Neutrophil (primary cell): Measurements from ENCODE around the gene VMAC.

Source experiments
- H3K27ac ChIP-seq: fragments of 200-600 bp; sonication (generic); 2 replicates; pipeline ENCODE4 v1.5.1; 2016; ENCODE audit warnings: mild to moderate bottlenecking, moderate library complexity
- H3K27me3 ChIP-seq: fragments of 200-600 bp; sonication (generic); 2 replicates; pipeline ENCODE4 v1.6.0; 2016; ENCODE audit warnings: mild to moderate bottlenecking
- H3K36me3 ChIP-seq: fragments of 200-600 bp; sonication (generic); 2 replicates; pipeline ENCODE4 v1.5.1; 2017
- H3K4me1 ChIP-seq, 2 experiments: fragments of 200-600 bp in 1 of 2; sonication (generic) in 1 of 2; 1 replicate in 1 of 2; 2 replicates in 1 of 2; pipeline versions ENCODE4 v1.5.1 to v1.6.1; 2013 to 2016; ENCODE audit warnings: low read depth in 1 of 2, low read length in 1 of 2, mild to moderate bottlenecking in 1 of 2, moderate library complexity in 1 of 2; ENCODE audit not compliant: control insufficient read depth in 1 of 2, insufficient read depth in 1 of 2
- H3K4me3 ChIP-seq, 2 experiments: fragments of 200-600 bp in 1 of 2; sonication (generic) in 1 of 2; 1 replicate in 1 of 2; 2 replicates in 1 of 2; pipeline ENCODE4 v1.5.1; 2013 to 2016; ENCODE audit warnings: low read depth in 1 of 2, low read length in 1 of 2, mild to moderate bottlenecking in 1 of 2, moderate library complexity in 1 of 2
- H3K9me3 ChIP-seq: fragments of 200-600 bp; sonication (generic); 2 replicates; pipeline ENCODE4 v1.5.1; 2016
- TF ChIP-seq, protein P1 (sequence below): fragments of 200-600 bp; sonication (generic); IDR thresholded peaks from 2 replicates; pipeline ENCODE4 v1.5.1; 2016; ENCODE audit warnings: antibody characterized with exemption

The VMAC gene

DNA sequence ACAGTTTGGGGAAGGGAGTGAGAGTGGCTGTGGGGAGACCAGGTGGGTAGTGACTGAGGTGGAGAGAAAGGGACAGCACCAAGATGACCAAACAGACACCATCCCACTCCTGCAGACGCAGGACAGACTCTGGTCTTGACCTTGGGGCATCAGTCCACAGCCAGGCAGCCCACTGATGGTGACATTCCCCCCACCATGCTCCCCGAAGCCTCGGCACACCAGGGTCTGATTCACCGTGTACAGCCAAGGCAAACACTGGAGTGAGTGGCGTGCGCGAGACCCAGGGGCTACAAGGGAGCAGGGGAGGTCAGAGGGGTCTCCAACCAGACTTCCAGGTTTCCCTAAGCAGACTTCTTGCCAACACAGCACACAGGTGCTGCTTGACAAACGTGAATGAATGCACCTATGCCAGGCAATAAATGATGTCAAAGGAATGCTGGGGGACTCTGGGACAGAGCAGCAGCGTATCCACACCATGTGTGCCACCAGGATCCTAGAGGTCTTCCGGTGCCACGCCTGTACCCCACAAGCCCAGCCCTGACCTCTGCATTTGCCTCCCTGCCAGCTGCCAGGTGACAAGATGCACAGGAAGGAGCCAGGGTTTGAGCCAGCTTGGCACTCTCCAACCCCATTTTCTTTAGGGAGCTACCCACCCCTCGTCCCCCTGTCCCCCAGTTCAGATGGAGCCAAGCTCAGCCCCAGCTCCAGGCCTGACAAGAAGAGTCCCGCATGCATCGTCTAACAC, 54.8 kb downstream of the VMAC start:
- H3K27me3 ChIP-seq, result no peaks in the 10 kb centered on the region
- no peak overlapping the region for H3K27ac ChIP-seq
- TF ChIP-seq, protein P1, sequence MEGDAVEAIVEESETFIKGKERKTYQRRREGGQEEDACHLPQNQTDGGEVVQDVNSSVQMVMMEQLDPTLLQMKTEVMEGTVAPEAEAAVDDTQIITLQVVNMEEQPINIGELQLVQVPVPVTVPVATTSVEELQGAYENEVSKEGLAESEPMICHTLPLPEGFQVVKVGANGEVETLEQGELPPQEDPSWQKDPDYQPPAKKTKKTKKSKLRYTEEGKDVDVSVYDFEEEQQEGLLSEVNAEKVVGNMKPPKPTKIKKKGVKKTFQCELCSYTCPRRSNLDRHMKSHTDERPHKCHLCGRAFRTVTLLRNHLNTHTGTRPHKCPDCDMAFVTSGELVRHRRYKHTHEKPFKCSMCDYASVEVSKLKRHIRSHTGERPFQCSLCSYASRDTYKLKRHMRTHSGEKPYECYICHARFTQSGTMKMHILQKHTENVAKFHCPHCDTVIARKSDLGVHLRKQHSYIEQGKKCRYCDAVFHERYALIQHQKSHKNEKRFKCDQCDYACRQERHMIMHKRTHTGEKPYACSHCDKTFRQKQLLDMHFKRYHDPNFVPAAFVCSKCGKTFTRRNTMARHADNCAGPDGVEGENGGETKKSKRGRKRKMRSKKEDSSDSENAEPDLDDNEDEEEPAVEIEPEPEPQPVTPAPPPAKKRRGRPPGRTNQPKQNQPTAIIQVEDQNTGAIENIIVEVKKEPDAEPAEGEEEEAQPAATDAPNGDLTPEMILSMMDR, result no peak
- H3K36me3 ChIP-seq, result peaks cover 16% of the 10 kb centered on the region
- no peaks in the 10 kb centered on the region for H3K9me3 ChIP-seq
- peaks cover 14 to 16% of the 10 kb centered on the region in 2 experiments for H3K4me1 ChIP-seq
- H3K4me3 ChIP-seq, result no peak overlapping the region
